ENCODE measurements around the gene APOLD1.
A peak's percentile ranks its signal among the peaks of the same experiment; 100 is the strongest.
"Not testable (repeated sequence)": the region's sequence is repeated elsewhere in the genome, so short reads cannot be mapped to it uniquely, and the experiment has no call there.

The APOLD1 gene

GRCh38 chr12:12807970-12808702, 22.7 kb downstream of the APOLD1 start:
- peak; percentile 18 for DNase-seq (ENCODE audit: low read depth)

DNA sequence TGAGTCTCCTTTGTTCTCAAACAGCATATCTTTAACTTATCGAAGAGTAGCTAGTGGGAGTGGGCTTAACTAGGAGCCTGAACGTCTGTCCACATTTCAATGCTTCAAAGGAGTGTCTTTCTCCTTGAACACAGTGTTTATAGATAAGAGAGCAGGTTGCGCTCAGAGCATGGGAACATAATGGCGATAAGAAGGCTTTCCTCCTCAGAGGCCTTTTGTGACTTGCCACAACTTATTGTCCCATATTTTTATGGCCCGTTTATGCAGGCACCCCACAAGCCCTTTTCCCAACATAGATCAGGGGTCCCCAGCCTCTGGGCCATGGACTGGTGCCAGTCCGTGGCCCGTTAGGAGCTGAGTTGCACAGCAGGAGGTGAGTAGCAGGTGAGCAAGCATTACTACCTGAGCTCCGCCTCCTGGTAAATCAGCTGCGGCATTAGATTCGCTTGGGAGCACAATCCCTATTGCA, 25.1 kb downstream of the APOLD1 start:
- no peak for DNase-seq (ENCODE audit: low read depth)

- no peak for DNase-seq (ENCODE audit: low read depth)
These were observed 25.9 kb downstream of the APOLD1 start for GRCh38 chr12:12811343-12811742.

- DNase-seq (ENCODE audit: low read depth) = no peak
These were observed 26.7 kb downstream of the APOLD1 start for GRCh38 chr12:12812174-12812573.

GRCh38 chr12:12812618-12813119, 27.2 kb downstream of the APOLD1 start:
- DNase-seq (ENCODE audit: low read depth) = no peak

DNA sequence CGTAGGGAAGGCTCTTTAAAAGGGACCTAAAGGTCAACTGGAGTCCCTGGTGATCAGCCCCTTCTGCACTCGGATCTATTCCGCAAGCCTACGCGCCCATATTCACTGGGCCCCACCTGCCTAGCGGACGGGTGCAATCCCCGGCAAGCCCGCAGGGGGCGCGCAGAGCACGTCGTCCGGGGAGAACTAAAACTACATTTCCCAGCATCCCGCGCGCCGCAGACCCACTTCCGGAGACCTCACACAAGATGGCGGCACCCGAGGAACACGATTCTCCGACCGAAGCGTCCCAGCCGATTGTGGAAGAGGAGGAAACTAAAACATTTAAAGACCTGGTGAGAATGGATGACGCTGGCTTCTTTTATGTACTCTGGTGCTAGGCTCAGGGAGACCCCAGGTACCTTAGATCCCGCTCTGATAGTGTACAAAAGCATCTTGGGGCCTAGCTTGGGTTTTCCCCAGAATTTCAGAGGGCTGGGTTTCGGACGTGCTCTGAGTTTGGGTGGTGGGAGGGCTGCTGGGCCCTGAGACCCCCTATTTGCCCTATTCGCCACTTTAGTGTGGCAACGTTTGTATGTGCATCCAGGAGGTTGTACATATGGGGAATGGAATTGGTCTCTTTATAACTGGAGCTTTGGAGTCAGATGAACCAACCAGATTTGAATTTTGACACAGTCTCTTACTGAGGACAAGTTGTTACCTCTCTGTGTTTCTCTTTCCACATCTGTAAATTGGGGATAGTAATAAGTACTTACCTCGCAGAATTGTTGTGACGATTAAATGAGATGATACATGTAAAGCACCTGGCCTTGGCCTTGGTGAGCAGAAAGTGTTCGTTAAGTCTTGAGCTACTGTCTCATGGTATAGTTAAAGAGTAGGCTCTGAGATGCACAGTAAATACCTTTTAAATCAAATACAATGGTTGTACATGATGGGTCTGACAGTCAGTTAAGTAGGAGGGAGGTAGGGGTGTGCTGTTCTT, 28.0 kb downstream of the APOLD1 start, which contains the start of gene DDX47:
TSS of gene DDX47 (plus strand) at position 227 of the 982 bp plus-strand sequence. CDS start at position 249, 22 bp downstream.
- peak; percentile 92 for DNase-seq (ENCODE audit: low read depth)

GRCh38 chr12:12817616-12818015, 32.2 kb downstream of the APOLD1 start:
- DNase-seq (ENCODE audit: low read depth) = no peak

- DNase-seq (ENCODE audit: low read depth) = no peak
These were observed 33.2 kb downstream of the APOLD1 start for GRCh38 chr12:12818701-12819100.

DNA sequence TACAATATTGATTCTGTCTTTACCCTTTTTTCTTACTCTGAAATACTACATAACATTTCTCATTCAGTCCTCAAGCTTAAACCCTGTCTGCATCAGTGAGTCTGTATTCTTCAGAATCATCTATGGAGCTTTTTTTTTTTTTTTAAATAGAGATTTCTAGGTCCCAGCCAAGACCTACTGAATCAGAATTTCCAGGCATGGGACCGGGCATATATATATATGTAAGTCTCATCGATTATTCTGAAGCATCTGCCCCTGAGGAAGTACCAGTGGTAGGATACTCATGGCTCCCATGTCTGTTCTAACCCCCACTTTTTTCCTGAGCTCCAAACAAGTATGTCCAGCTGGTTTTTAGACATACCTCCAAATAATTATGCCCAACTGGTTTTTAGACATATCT, 33.8 kb downstream of the APOLD1 start:
- no peak for DNase-seq (ENCODE audit: low read depth)

DNA sequence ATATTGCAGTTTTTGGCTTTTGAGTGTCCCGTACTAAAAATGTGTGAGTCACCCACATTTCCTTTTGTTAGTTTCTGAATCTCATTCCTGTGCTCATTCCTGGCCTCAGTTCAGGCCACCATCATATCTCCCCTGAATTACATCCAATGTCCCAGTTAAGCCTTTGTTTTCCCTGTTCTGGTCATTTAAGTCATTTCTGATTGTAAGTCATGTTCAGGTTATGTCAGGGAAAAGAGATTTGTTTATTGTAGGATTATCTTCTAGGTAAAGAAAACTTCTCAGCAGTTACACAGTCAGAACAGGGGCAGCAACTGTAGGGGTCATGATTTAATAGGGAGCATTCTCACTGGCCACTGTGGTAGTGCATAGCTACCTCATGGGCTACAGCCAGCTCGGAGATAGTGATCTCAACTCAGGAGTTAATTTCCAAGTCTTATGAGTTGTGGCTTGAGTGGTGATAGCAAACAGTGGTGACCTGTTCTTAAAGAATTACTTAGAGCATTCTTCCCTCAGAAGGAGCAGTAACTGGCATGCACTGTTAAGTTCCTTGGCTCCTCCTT, 34.4 kb downstream of the APOLD1 start:
- no peak for DNase-seq (ENCODE audit: low read depth)

- DNase-seq (ENCODE audit: low read depth) = not testable (repeated sequence)
These were observed 34.9 kb downstream of the APOLD1 start for GRCh38 chr12:12820376-12820775.

GRCh38 chr12:12821975-12822374, 36.5 kb downstream of the APOLD1 start:
- DNase-seq (ENCODE audit: low read depth) = no peak

GRCh38 chr12:12822886-12823285, 37.4 kb downstream of the APOLD1 start:
- no peak for DNase-seq (ENCODE audit: low read depth)

GRCh38 chr12:12823300-12823699, 37.8 kb downstream of the APOLD1 start:
- no peak for DNase-seq (ENCODE audit: low read depth)

DNA sequence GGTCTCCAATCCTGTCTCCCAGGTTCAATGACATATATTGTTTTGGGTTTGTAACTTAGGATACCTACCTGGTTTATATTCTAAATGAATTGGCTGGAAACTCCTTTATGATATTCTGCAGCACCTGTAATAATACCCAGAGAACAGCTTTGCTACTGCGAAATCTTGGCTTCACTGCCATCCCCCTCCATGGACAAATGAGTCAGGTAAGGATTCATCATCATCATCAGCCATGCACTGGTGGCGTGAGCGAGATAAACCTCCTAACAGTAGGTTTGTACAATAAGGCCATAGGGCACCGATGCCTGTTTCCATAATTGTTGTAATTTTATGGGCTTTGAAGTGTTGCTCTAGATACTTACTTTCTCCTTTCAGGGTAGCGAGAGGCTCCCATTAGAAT, 38.4 kb downstream of the APOLD1 start:
- no peak for DNase-seq (ENCODE audit: low read depth)

DNA sequence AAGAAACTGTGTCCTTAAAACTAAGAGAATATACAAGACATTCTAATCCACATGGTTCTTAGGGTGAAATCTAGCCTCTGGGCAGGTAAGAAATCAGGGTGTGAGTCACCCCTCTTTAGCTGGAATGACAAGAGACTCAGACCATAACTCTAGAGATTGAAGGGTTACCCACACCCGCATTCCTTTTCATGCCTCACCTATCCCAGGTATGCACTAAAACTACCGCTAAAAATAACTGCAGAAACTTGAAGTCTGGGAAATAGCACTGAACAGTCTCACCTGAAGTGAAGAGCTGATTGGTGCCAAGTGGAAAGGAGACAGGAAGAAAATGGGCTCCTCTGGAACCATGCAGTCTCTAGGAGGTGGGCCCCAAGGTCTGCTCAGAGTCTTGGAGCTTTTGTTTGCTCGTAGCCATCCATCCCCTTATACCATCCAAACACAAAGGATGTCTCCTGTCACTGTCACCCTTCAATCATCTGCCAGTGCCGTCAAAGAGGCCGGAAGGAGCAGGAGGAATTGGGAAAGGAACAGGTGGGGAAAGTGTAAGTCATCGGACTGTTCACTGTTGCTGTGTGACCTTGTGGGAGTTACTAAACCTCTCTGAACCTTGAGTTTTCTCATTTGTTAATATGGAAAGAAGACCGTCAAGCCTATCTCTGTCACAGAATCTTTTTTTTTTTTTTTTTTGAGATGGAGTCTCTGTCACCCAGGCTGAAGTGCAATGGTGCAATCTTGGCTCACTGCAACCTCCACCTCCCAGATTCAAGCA, 50.1 kb downstream of the APOLD1 start:
- DNase-seq (ENCODE audit: low read depth) = no peak

DNA sequence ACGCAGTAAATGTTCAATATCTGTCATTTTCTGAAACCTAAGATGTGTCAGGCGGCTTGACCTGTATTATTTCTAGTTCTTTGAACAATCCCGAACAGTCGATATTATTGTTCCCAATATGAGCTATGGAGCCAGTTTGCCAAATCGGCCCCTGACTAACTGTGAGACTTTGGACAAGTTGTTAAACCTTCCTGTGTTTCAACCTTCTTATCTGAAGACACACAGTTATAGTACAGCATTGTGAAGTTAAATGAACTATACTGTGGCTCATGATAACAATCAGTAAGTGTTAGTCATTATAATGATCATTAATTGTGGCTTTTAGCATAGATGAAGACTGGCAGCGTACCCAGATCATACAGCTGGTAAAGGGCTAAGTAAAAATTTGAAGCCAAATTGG, 51.1 kb downstream of the APOLD1 start:
- DNase-seq (ENCODE audit: low read depth) = no peak

DNA sequence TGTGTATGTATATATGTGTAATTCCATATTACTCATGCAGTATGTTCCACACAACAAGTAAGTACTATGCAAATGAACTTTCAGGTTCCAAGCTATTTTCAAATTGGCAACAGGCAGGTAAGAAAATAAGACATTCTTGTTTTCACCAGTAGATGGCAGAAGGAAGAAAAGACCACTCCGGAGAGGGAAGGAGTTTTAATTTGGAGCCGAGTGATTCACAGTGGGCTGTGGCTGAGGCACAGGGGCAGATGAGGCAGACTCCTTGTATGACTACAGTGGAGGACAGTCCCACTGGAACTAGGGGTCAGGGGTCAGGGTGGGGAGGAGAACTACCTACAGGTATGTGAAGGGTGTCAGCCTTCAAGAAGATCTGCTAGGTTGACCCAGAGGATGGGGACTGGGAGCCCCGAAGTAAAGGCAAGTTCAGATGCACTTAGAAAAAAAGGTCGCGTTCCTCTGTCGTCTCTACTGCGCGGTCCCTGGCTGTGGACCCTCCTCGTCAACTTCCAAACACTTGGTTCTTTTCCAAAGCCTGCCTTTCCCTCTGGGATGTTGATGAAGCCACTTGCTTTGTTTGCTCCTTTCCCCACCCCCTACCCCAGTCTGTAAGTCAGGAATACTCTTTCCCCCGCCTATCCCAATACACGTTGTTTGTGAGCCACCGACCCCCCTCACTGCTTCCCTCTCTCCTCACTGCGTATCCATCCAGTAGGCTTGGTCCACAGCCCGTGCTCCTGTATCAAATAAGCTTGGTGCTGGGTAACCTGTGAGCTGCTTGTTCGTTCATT, 51.8 kb downstream of the APOLD1 start:
- peak; percentile 6 for DNase-seq (ENCODE audit: low read depth)

- no peak for DNase-seq (ENCODE audit: low read depth)
These were observed 52.3 kb downstream of the APOLD1 start for GRCh38 chr12:12837813-12838153.

DNA sequence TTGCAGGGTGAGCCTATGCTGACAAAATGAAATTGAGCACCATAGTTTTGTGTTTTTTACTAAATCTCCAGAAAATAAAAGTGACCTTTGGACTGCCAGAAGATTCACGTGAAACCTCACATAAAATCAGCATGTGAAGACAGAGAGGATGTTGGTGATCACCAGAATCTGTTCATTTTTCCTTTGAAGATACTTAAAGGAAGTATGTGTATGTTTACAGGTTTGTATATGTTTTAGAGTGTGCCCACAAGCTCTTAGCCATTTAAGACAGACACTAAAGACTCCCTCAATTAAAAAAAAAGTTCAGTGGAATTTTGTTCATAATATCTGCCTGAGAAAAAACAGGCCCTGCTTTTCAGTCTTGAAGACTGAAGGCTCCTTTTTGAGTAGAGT, 53.5 kb downstream of the APOLD1 start:
- no peak for DNase-seq (ENCODE audit: low read depth)

DNA sequence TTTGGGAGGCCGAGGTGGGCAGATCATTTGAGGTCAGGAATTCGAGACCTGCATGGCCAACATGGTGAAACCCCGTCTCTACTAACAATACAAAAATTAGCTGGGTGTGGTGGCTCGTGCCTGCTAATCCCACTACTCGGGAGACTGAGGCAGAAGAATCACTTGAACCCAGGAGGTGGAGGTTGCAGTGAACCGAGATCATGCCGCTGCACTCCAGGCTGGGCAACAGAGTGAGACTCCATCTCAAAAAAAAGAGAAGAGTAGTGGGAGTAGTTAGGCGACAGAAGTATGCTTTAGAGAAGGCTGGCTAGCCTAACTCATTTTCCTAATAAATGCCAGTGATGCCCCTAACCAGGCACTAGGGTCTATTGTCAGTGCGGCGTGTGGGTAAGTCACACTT, 54.0 kb downstream of the APOLD1 start:
- not testable (repeated sequence) for DNase-seq (ENCODE audit: low read depth)

All from stimulated activated CD8-positive, alpha-beta memory T cell treated with anti-CD3 and anti-CD28 coated beads, Interleukin-12 subunit alpha, Interleukin-12 subunit beta, amount 100 ng/mL, for 4 hours (primary cell).